Endothelial cell of umbilical vein (primary cell): ENCODE data around the gene PSMC1. TPM values are rescaled to one million over a fixed set of nuclear protein-coding genes. Genes with fewer than 3 reads are reported as not detected.

Experiments
- BruUV-seq: library from RNA; stranded (reverse); fragments of 400-500 nt; replicated peaks from 2 replicates; lab custom pipeline; 2021; lab: Mats Ljungman, UMichigan
- CTCF ChIA-PET: fragments of 300-600, 350-600 bp; sonication (Branson Sonifier 250); formaldehyde crosslinking; loops from one replicate; lab custom pipeline; 2021; ENCODE audit warnings: antibody characterized with exemption, inconsistent platforms; lab: Charles Lee
- POLR2A ChIA-PET: fragments of 300-600, 350-600 bp; sonication (Branson Sonifier 250); formaldehyde crosslinking; loops from one replicate; lab custom pipeline; 2021; ENCODE audit warnings: antibody characterized with exemption, inconsistent platforms; lab: Charles Lee
- DNase-seq: peaks from one replicate; pipeline ENCODE4 v3.0.0-alpha.2; 2011; ENCODE audit warnings: low read depth, low spot score
- FAIRE-seq: peaks from 2 replicates; lab custom pipeline; 2011; peaks lifted over from hg19 to GRCh38; lab: Jason Lieb, UNC
- H2AFZ ChIP-seq: 2 replicates; pipeline ENCODE4 v1.6.0; 2012; ENCODE audit warnings: low read depth, low read length, control low read depth, inconsistent platforms
- H3K27ac ChIP-seq: 2 replicates; pipeline ENCODE4 v1.5.1; 2011; ENCODE audit warnings: low read depth, mild to moderate bottlenecking, control low read depth, low read length, moderate library complexity; ENCODE audit not compliant: insufficient read depth
- H3K27me3 ChIP-seq, 2 experiments: 2 replicates each; pipeline versions ENCODE4 v1.6.0 to v1.6.1; 2011; ENCODE audit warnings: low read length in 2 of 2, mixed read lengths in 1 of 2; ENCODE audit not compliant: control insufficient read depth in 2 of 2, insufficient read depth in 2 of 2
- H3K36me3 ChIP-seq, 2 experiments: 2 replicates in 1 of 2; 3 replicates in 1 of 2; pipeline ENCODE4 v1.5.1; 2011; ENCODE audit warnings: low read length in 2 of 2, mild to moderate bottlenecking in 1 of 2, moderate library complexity in 1 of 2; ENCODE audit not compliant: control insufficient read depth in 2 of 2, insufficient read depth in 2 of 2; ENCODE audit errors: extremely low read depth in 1 of 2
- H3K4me1 ChIP-seq: 3 replicates; pipeline ENCODE4 v1.5.1; 2011; ENCODE audit warnings: mild to moderate bottlenecking, low read length; ENCODE audit not compliant: control insufficient read depth, insufficient read depth; ENCODE audit errors: extremely low read depth
- H3K4me2 ChIP-seq: 2 replicates; pipeline ENCODE4 v1.6.1; 2011; ENCODE audit warnings: low read length, control low read depth, mixed read lengths; ENCODE audit not compliant: insufficient read depth
- H3K4me3 ChIP-seq, 3 experiments: fragments of 200-600 bp in 1 of 3; sonication (generic), shearing (Covaris generic) in 1 of 3; replicated peaks in 1 of 3; 2 replicates each; pipeline ENCODE4 v1.5.1; 2011 to 2016; ENCODE audit warnings: control low read depth in 3 of 3, low read length in 3 of 3, mild to moderate bottlenecking in 2 of 3, inconsistent platforms in 1 of 3, low read depth in 1 of 3, moderate library complexity in 1 of 3; ENCODE audit not compliant: insufficient read depth in 1 of 3
- H3K79me2 ChIP-seq: 2 replicates; pipeline ENCODE4 v1.6.0; 2012; ENCODE audit warnings: low read length, inconsistent platforms; ENCODE audit not compliant: control insufficient read depth, insufficient read depth
- H3K9ac ChIP-seq: replicated peaks from 2 replicates; pipeline ENCODE3; 2011; ENCODE audit warnings: low read length, control low read depth; ENCODE audit not compliant: insufficient read depth; ENCODE audit errors: extremely low read depth
- H3K9me1 ChIP-seq: replicated peaks from 3 replicates; pipeline ENCODE4 v1.6.0; 2011; ENCODE audit warnings: mild to moderate bottlenecking, low read length; ENCODE audit not compliant: control insufficient read depth, insufficient read depth; ENCODE audit errors: extremely low read depth
- H3K9me3 ChIP-seq: replicated peaks from 2 replicates; pipeline ENCODE4 v1.5.1; 2012; ENCODE audit warnings: low read length, inconsistent platforms; ENCODE audit not compliant: control insufficient read depth, insufficient read depth
- H4K20me1 ChIP-seq: replicated peaks from 2 replicates; pipeline ENCODE3; 2011; ENCODE audit warnings: mild to moderate bottlenecking, low read length; ENCODE audit not compliant: control insufficient read depth, insufficient read depth; ENCODE audit errors: extremely low read depth
- EZH2 ChIP-seq: IDR thresholded peaks from 2 replicates; pipeline ENCODE4 v1.6.1; 2012; ENCODE audit warnings: borderline replicate concordance, low read depth, mild to moderate bottlenecking, moderate library complexity, low read length, inconsistent platforms; ENCODE audit not compliant: severe bottlenecking
- GATA2 ChIP-seq: IDR thresholded peaks from 2 replicates; pipeline ENCODE4 v1.7.0; 2011; ENCODE audit warnings: low read depth, mild to moderate bottlenecking, moderate library complexity, mixed read lengths, low read length; ENCODE audit not compliant: insufficient read length, insufficient read depth
- JUN ChIP-seq: IDR thresholded peaks from 2 replicates; pipeline ENCODE4 v1.6.1; 2011; ENCODE audit warnings: borderline replicate concordance, low read depth; ENCODE audit not compliant: insufficient read length, insufficient read depth
- POLR2A ChIP-seq: IDR thresholded peaks from 2 replicates; pipeline ENCODE4 v1.6.1; 2012; ENCODE audit warnings: low read depth, mild to moderate bottlenecking, control low read depth, low read length
- POLR2AphosphoS5 ChIP-seq: IDR thresholded peaks from 2 replicates; pipeline ENCODE4 v1.6.1; 2012; ENCODE audit warnings: low read depth, mild to moderate bottlenecking, control low read depth, low read length, moderate library complexity; ENCODE audit not compliant: insufficient read depth
- dilution Hi-C: fragments of 300-500 bp; cut with MboI; formaldehyde crosslinking; loops from one replicate; pipeline ENCODE4 v1.15.0; 2019; ENCODE audit warnings: low sequenced_read_pairs; ENCODE audit not compliant: extremely low pct_ligation_motif_present
- intact Hi-C: fragments of 100-400 bp; cut with micrococcal nuclease; formaldehyde crosslinking; loops from one replicate; pipeline ENCODE4 v1.10.0; 2022
- polyA plus RNA-seq, 4 experiments: library from polyadenylated mRNA; depleted of rRNA in 3 of 4; stranded (reverse) in 3 of 4; unstranded in 1 of 4; fragments of >200 nt; gene quantifications; 2 replicates each; pipeline versions ENCODE4 v1.2.1 to v1.2.3, GENCODE V29; 2011 to 2012; ENCODE audit warnings: missing spikeins in 1 of 4
- total RNA-seq: library from RNA; stranded (reverse); gene quantifications from 2 replicates; pipeline ENCODE4 v1.2.3, GENCODE V29; 2021
- TF ChIP-seq, protein P1 (sequence below), 2 donors: IDR thresholded peaks; 1 replicate in 1 of 2; 2 replicates in 1 of 2; pipeline ENCODE4 v1.5.1; 2011; ENCODE audit warnings: low read length in 2 of 2, mild to moderate bottlenecking in 2 of 2, moderate library complexity in 2 of 2, control low read depth in 1 of 2, inconsistent platforms in 1 of 2, low read depth in 1 of 2; ENCODE audit not compliant: insufficient read depth in 1 of 2; ENCODE audit errors: extremely low read depth in 1 of 2
- TF ChIP-seq, protein P2 (sequence below): IDR thresholded peaks from 2 replicates; pipeline ENCODE4 v1.6.1; 2011; ENCODE audit not compliant: insufficient read depth, insufficient read length

Gene PSMC1
- total and polyA plus RNA-seq, 2 donors (not counting 3 experiments of a cell fraction or from before 2014, with no cell fraction given) = 77.4 to 129 TPM

DNA sequence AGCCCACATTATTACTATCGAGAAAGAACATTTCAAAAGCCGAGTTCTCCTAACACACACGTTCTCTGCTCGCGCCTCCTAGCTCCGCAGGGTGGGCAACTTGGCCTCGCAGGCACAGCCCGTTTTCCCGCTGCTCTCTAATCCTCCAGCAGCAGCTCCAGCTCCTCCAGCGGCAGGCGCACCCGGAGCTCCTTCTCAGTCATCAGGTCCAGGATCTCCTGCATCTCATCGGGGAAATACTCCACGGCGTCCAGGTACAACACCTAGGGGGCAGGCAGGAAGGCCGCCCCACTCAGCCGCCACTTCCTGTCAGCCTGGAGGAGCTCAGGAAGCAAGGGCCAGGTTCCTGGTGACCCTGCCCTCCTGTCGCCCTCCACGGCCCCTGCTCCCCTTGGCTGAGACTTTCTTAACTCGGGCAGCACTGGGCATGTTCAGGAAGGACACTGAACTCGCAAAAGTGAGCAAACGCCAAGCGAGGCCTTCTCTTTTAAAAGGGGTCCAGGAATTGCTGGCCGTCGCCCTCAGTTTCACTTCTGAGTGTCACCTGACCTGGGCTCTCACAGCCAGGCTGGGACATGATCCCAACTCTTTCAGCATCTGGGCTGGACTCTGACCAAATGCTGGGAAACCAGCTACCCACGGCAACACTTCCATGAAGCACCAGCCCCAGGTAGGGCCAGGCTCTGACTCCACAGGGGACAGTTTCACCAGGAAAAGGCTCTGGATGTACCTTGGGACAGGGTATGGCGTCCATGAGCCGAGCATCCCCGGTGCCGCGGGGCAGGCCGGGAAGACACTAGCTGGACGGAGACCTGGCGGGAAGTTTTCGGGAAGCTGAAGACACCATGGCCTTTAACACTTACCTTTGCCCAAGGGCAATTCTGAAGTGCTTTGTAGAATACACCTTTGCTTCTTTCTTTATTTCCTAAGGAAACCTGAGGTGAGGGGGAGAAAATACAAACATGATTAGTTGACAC lies 22.1 kb downstream of the PSMC1 start:
- peaks cover 34% of the 10 kb centered on the region for H3K4me1 ChIP-seq
- H3K9me1 ChIP-seq = no peaks in the 10 kb centered on the region
- H3K36me3 ChIP-seq = peaks cover 8 to 10% of the 10 kb centered on the region in 2 experiments
- no peak overlapping the region for H3K4me3 ChIP-seq
- no peak for DNase-seq
- no peak overlapping the region for H3K4me2 ChIP-seq
- H3K27me3 ChIP-seq = no peaks in the 10 kb centered on the region
- H3K27ac ChIP-seq = no peak overlapping the region
- POLR2A ChIA-PET = no interaction called here
- intact Hi-C loops = no loop called here
- TF ChIP-seq, protein P1, sequence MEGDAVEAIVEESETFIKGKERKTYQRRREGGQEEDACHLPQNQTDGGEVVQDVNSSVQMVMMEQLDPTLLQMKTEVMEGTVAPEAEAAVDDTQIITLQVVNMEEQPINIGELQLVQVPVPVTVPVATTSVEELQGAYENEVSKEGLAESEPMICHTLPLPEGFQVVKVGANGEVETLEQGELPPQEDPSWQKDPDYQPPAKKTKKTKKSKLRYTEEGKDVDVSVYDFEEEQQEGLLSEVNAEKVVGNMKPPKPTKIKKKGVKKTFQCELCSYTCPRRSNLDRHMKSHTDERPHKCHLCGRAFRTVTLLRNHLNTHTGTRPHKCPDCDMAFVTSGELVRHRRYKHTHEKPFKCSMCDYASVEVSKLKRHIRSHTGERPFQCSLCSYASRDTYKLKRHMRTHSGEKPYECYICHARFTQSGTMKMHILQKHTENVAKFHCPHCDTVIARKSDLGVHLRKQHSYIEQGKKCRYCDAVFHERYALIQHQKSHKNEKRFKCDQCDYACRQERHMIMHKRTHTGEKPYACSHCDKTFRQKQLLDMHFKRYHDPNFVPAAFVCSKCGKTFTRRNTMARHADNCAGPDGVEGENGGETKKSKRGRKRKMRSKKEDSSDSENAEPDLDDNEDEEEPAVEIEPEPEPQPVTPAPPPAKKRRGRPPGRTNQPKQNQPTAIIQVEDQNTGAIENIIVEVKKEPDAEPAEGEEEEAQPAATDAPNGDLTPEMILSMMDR (IDR thresholded peaks at IDR 0.05; ENCODE audit: extremely low read depth in 1 of 2, insufficient read depth in 1 of 2, low read depth in 1 of 2, low read length in 2 of 2) = no peak
- no peak for TF ChIP-seq POLR2AphosphoS5
- TF ChIP-seq GATA2 = no peak
- TF ChIP-seq, protein P2, sequence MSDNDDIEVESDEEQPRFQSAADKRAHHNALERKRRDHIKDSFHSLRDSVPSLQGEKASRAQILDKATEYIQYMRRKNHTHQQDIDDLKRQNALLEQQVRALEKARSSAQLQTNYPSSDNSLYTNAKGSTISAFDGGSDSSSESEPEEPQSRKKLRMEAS = no peak
- TF ChIP-seq POLR2A = no peak
- no peak for TF ChIP-seq EZH2
- TF ChIP-seq JUN = no peak
- H3K9ac ChIP-seq = no peak overlapping the region
- no peaks in the 10 kb centered on the region for H3K9me3 ChIP-seq
- BruUV-seq = no TSS peak
- no peak for FAIRE-seq
- no peak overlapping the region for H2AFZ ChIP-seq
- H4K20me1 ChIP-seq = no peaks in the 10 kb centered on the region
- dilution Hi-C loops = no loop called here
- peaks cover 2% of the 10 kb centered on the region for H3K79me2 ChIP-seq
- CTCF ChIA-PET = no interaction called here
